Occipital lobe (tissue), 3 donors: ENCODE measurements around the gene FRMD6. TPM values are rescaled to one million over a fixed set of nuclear protein-coding genes. Genes with fewer than 3 reads are reported as not detected.

Experiments used
- DNase-seq: peaks from one replicate; lab custom pipeline; 2025; lab: John Stamatoyannopoulos, UW
- small RNA-seq: library from RNA; depleted of rRNA; stranded (forward); fragments of <200 nt; gene quantifications from one replicate; pipeline ENCODE3, GENCODE V24; 2014
- total RNA-seq: library from RNA; depleted of rRNA; stranded (reverse); fragments of >200 nt; gene quantifications from one replicate; pipeline ENCODE4 v1.2.3, GENCODE V29; 2014

FRMD6 gene
- total RNA-seq, 1 donor from 2014 or later = 20.3 TPM

- DNase-seq = peak; percentile 41
Measured at GRCh38 chr14:51776102-51776894, 124.6 kb downstream of the FRMD6 start.

DNA sequence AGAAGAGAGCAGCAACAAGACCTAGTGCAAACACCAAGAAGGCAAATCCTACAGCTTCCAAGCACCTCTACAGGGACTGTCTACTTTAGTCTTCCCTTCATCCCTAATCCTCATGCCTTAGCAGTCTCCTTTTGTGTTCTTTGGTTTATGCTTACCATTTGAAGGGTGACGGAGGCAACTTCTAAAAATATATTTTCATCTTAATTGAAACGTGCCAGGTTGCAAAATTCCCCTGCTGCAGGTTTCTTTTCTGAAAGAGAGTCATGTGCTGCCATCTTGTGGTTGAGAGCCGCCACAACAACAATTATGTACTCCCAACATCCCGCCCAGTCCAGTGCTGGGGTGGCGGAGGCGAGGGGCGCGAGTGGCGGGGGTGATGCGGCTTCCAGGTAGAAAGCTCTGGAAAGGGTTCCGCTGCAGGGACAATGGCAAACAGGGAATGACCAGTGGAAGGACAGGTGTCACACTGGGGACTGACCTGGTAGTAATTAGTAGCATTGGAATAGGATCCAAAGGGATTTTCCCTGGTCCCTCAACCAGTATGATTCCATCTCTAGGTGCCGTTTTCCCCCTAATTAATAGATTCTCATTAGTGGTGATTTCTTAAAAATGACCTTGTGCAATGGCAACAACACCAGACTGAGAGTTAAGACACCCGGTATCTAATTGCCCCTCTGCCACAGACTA, 128.4 kb downstream of the FRMD6 start:
- DNase-seq = peak; percentile 32

Small RNA genes lying within 50 kb of the gene (small RNA-seq; reads per million reads assigned to genes)
- not detected for gene OR7E159P
- gene RNA5SP385 = not detected
- gene RNU6-301P = not detected

Other genes with a start within 250 kb of the FRMD6 start
- gene GNG2, start 208.7 kb downstream of the FRMD6 start, total RNA-seq = 317 TPM